ENCODE results near the gene TUBB4A.
A peak's percentile ranks its signal among the peaks of the same experiment; 100 is the strongest.
"Not testable (repeated sequence)": the region's sequence is repeated elsewhere in the genome, so short reads cannot be mapped to it uniquely, and the experiment has no call there.

The TUBB4A gene

GRCh38 chr19:6524311-6524710 is 22.2 kb upstream of the TUBB4A start:
- no peak for DNase-seq (ENCODE audit: low read depth, low spot score)

- no peak for DNase-seq (ENCODE audit: low read depth, low spot score)
Measured at GRCh38 chr19:6522712-6523111, 20.6 kb upstream of the TUBB4A start.

GRCh38 chr19:6521718-6522646 is 19.9 kb upstream of the TUBB4A start:
- no peak for DNase-seq (ENCODE audit: low read depth, low spot score)

GRCh38 chr19:6519289-6519688 is 17.2 kb upstream of the TUBB4A start:
- DNase-seq (ENCODE audit: low read depth, low spot score) = peak; percentile 39

- no peak for DNase-seq (ENCODE audit: low read depth, low spot score)
Measured at GRCh38 chr19:6518145-6518911, 16.2 kb upstream of the TUBB4A start.

- peak; percentile 92 for DNase-seq (ENCODE audit: low read depth, low spot score)
Measured at GRCh38 chr19:6516659-6517291, 14.7 kb upstream of the TUBB4A start.

GRCh38 chr19:6516018-6516658 is 14.0 kb upstream of the TUBB4A start:
- peak; percentile 90 for DNase-seq (ENCODE audit: low read depth, low spot score)

- DNase-seq (ENCODE audit: low read depth, low spot score) = no peak
Measured at GRCh38 chr19:6514926-6515544, 12.9 kb upstream of the TUBB4A start.

GRCh38 chr19:6514089-6514488 is 12.0 kb upstream of the TUBB4A start:
- no peak for DNase-seq (ENCODE audit: low read depth, low spot score)

GRCh38 chr19:6510618-6511017 is 8.5 kb upstream of the TUBB4A start:
- DNase-seq (ENCODE audit: low read depth, low spot score) = no peak

- DNase-seq (ENCODE audit: low read depth, low spot score) = no peak
Measured at GRCh38 chr19:6509118-6509971, 7.2 kb upstream of the TUBB4A start.

- not testable (repeated sequence) for DNase-seq (ENCODE audit: low read depth, low spot score)
Measured at GRCh38 chr19:6508028-6508771, 6.1 kb upstream of the TUBB4A start.

- DNase-seq (ENCODE audit: low read depth, low spot score) = no peak
Measured at GRCh38 chr19:6503407-6504201, 1.5 kb upstream of the TUBB4A start.

- no peak for DNase-seq (ENCODE audit: low read depth, low spot score)
Measured at GRCh38 chr19:6500837-6501739, 1.0 kb downstream of the TUBB4A start.

- no peak for DNase-seq (ENCODE audit: low read depth, low spot score)
Measured at GRCh38 chr19:6499052-6499790, 2.9 kb downstream of the TUBB4A start.

GRCh38 chr19:6498294-6499036 is 3.6 kb downstream of the TUBB4A start:
- DNase-seq (ENCODE audit: low read depth, low spot score) = no peak
